CD14-positive monocyte (primary cell): ENCODE measurements around the gene SYNGAP1. TPM values are rescaled to one million over a fixed set of nuclear protein-coding genes. Genes with fewer than 3 reads are reported as not detected.

Experiments used
- DNase-seq, 3 donors: peaks; one replicate each; pipeline ENCODE4 v3.0.0-alpha.2; 2011 to 2022
- H2AFZ ChIP-seq: 2 replicates; pipeline ENCODE4 v1.6.0; 2012; ENCODE audit warnings: mild to moderate bottlenecking, low read depth, low read length, inconsistent platforms; ENCODE audit not compliant: insufficient read depth, poor library complexity, severe bottlenecking
- H3K27ac ChIP-seq, 2 donors: 1 replicate in 1 of 2; 2 replicates in 1 of 2; pipeline ENCODE4 v1.5.1; 2012 to 2013; ENCODE audit warnings: low read length in 2 of 2, control low read depth in 1 of 2, inconsistent platforms in 1 of 2, low read depth in 1 of 2, mild to moderate bottlenecking in 1 of 2
- H3K27me3 ChIP-seq, 2 donors: one replicate each; pipeline versions ENCODE4 v1.6.0 to v1.6.1; 2011 to 2013; ENCODE audit warnings: low read length in 2 of 2; ENCODE audit not compliant: control insufficient read depth in 2 of 2, insufficient read depth in 2 of 2
- H3K36me3 ChIP-seq, 2 donors: replicated peaks in 1 of 2; 1 replicate in 1 of 2; 2 replicates in 1 of 2; pipeline versions ENCODE4 v1.5.1 to v1.6.1; 2012 to 2013; ENCODE audit warnings: low read length in 2 of 2, control low read depth in 1 of 2, inconsistent platforms in 1 of 2, mild to moderate bottlenecking in 1 of 2; ENCODE audit not compliant: insufficient read depth in 2 of 2, control insufficient read depth in 1 of 2
- H3K4me1 ChIP-seq, 2 donors: 1 replicate in 1 of 2; 2 replicates in 1 of 2; pipeline versions ENCODE4 v1.5.1 to v1.6.1; 2012 to 2013; ENCODE audit warnings: low read length in 2 of 2, control low read depth in 1 of 2, inconsistent platforms in 1 of 2, mild to moderate bottlenecking in 1 of 2, moderate library complexity in 1 of 2; ENCODE audit not compliant: insufficient read depth in 2 of 2, control insufficient read depth in 1 of 2
- H3K4me2 ChIP-seq: replicated peaks from 2 replicates; pipeline ENCODE3; 2012; ENCODE audit warnings: low read length, moderate library complexity, mild to moderate bottlenecking; ENCODE audit not compliant: poor library complexity, severe bottlenecking; ENCODE audit errors: extremely low read depth
- H3K4me3 ChIP-seq, 3 experiments: fragments of 200-600 bp in 1 of 3; sonication (generic) in 1 of 3; replicated peaks in 1 of 3; 1 replicate in 2 of 3; 2 replicates in 1 of 3; pipeline ENCODE4 v1.5.1; 2011 to 2013; ENCODE audit warnings: low read length in 3 of 3, mild to moderate bottlenecking in 3 of 3, control low read depth in 2 of 3, low read depth in 2 of 3, inconsistent platforms in 1 of 3, moderate library complexity in 1 of 3
- H3K79me2 ChIP-seq: 2 replicates; pipeline ENCODE4 v1.6.0; 2012; ENCODE audit warnings: mild to moderate bottlenecking, control low read depth, inconsistent platforms, low read length, moderate library complexity; ENCODE audit not compliant: insufficient read depth
- H3K9ac ChIP-seq: 2 replicates; pipeline ENCODE4 v1.6.0; 2017; ENCODE audit warnings: low read length, mild to moderate bottlenecking; ENCODE audit not compliant: insufficient read depth, poor library complexity, severe bottlenecking
- H3K9me3 ChIP-seq, 2 donors: replicated peaks in 1 of 2; 1 replicate in 1 of 2; 2 replicates in 1 of 2; pipeline versions ENCODE4 v1.5.1 to v1.6.1; 2012 to 2013; ENCODE audit warnings: low read length in 2 of 2, control low read depth in 1 of 2; ENCODE audit not compliant: control insufficient read depth in 1 of 2, insufficient read depth in 1 of 2
- H4K20me1 ChIP-seq: 2 replicates; pipeline ENCODE4 v1.6.0; 2012; ENCODE audit warnings: mild to moderate bottlenecking, low read length, control low read depth, moderate library complexity; ENCODE audit not compliant: insufficient read depth
- H3K27ac Mint-ChIP-seq, 7 donors: one replicate each; pipeline ENCODE4 v1.8.0; 2020; ENCODE audit warnings: mild to moderate bottlenecking in 7 of 7, mixed read lengths in 7 of 7, moderate library complexity in 6 of 7, inconsistent platforms in 2 of 7
- H3K27me3 Mint-ChIP-seq, 3 donors: one replicate each; pipeline ENCODE4 v1.8.0; 2021 to 2022; ENCODE audit warnings: low read depth in 3 of 3, mild to moderate bottlenecking in 3 of 3, mixed read lengths in 3 of 3, moderate library complexity in 3 of 3, inconsistent platforms in 1 of 3
- H3K36me3 Mint-ChIP-seq, 2 donors: one replicate each; pipeline ENCODE4 v1.8.0; 2020; ENCODE audit warnings: mixed read lengths in 2 of 2, inconsistent platforms in 1 of 2, mild to moderate bottlenecking in 1 of 2
- H3K4me1 Mint-ChIP-seq: one replicate; pipeline ENCODE4 v1.8.0; 2020; ENCODE audit warnings: mild to moderate bottlenecking, mixed read lengths
- H3K4me3 Mint-ChIP-seq, 2 donors: one replicate each; pipeline ENCODE4 v1.8.0; 2020; ENCODE audit warnings: mild to moderate bottlenecking in 2 of 2, mixed read lengths in 2 of 2, moderate library complexity in 1 of 2
- H3K9me3 Mint-ChIP-seq, 7 donors: one replicate each; pipeline ENCODE4 v1.8.0; 2020 to 2022; ENCODE audit warnings: mixed read lengths in 7 of 7, mild to moderate bottlenecking in 6 of 7, moderate library complexity in 6 of 7, inconsistent platforms in 2 of 7
- WGBS: methylation state at CpG from one replicate; pipeline ENCODE4 v1.1.5; 2013; ENCODE audit warnings: missing lambda C conversion rate; ENCODE audit not compliant: insufficient coverage; 5-methylcytosine and 5-hydroxymethylcytosine counted together
- intact Hi-C, 2 donors: fragments of 100-400 bp; cut with micrococcal nuclease; formaldehyde crosslinking; loops; one replicate each; pipeline versions ENCODE4 v1.15.0 to v1.15.1; 2023
- polyA plus RNA-seq, 3 donors: library from polyadenylated mRNA; depleted of rRNA in 1 of 3; unstranded in 2 of 3; stranded (reverse) in 1 of 3; fragments of 300-500 nt in 2 of 3; fragments of >200 nt in 1 of 3; fragmentation: Illumina TruSeq in 2 of 3; gene quantifications; 1 replicate in 2 of 3; 2 replicates in 1 of 3; pipeline ENCODE4 v1.2.3, GENCODE V29; 2012 to 2021
- TF ChIP-seq, protein P1 (sequence below): fragments of 200-600 bp; IDR thresholded peaks from one replicate; pipeline ENCODE4 v1.8.0; 2022; ENCODE audit warnings: antibody characterized with exemption, mild to moderate bottlenecking

SYNGAP1 gene
- polyA plus RNA-seq, 3 donors = 4.0 TPM; not detected in 2

DNA sequence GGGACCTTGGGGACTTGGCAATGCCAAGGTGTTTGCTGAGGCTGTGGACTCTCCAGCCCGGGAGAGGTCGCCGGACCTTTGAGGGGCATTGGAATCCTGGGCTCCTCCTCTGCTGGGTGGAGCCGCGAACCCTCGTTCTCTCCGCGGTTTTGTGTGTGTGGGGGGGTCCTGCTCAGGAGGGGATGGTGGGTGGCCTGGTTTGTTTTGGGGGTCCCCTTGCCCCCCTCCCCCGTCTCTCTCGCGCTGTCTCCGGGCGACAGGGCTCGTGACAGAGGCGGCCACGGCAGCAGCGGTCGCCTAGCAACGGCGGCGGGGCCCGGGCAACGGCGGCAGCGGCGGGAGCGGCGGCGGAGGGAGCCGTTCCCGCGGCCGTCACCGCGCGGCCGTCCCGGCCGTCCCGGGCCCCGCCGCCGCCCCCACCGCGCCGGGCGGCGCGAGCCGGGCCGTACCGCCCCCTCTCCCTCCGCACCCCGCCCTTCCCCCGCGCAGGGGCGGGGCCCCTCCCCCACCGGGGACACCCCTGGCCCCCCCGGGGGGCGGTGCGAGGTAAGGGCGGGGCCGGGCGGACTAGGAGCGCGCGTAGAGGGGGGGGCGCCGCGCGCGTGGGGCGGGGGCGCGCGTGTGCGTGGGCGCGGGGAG, 7.8 kb downstream of the SYNGAP1 start:
- H3K9ac ChIP-seq = no peak overlapping the region
- no peaks in the 10 kb centered on the region for H3K79me2 ChIP-seq
- peaks cover 54 to 65% of the 10 kb centered on the region in 2 donors for H3K4me1 ChIP-seq
- peak overlapping the region; percentile 84 to 89 for H3K4me3 Mint-ChIP-seq
- no peaks in the 10 kb centered on the region for H4K20me1 ChIP-seq
- H3K36me3 Mint-ChIP-seq = peaks cover 2 to 13% of the 10 kb centered on the region in 2 donors
- peak in 2 of 3 donors; percentile 25 to 50 for DNase-seq
- no peak overlapping the region for H2AFZ ChIP-seq
- intact Hi-C loops = no loop called here
- peaks cover 0 to 7% (median 0%) of the 10 kb centered on the region in 7 donors for H3K9me3 Mint-ChIP-seq
- no peaks in the 10 kb centered on the region for H3K9me3 ChIP-seq
- TF ChIP-seq, protein P1, sequence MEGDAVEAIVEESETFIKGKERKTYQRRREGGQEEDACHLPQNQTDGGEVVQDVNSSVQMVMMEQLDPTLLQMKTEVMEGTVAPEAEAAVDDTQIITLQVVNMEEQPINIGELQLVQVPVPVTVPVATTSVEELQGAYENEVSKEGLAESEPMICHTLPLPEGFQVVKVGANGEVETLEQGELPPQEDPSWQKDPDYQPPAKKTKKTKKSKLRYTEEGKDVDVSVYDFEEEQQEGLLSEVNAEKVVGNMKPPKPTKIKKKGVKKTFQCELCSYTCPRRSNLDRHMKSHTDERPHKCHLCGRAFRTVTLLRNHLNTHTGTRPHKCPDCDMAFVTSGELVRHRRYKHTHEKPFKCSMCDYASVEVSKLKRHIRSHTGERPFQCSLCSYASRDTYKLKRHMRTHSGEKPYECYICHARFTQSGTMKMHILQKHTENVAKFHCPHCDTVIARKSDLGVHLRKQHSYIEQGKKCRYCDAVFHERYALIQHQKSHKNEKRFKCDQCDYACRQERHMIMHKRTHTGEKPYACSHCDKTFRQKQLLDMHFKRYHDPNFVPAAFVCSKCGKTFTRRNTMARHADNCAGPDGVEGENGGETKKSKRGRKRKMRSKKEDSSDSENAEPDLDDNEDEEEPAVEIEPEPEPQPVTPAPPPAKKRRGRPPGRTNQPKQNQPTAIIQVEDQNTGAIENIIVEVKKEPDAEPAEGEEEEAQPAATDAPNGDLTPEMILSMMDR = no peak
- H3K4me3 ChIP-seq = peak overlapping the region; percentile 39 to 72 (median 44)
- no peak overlapping the region for H3K27ac ChIP-seq
- peaks cover 74% of the 10 kb centered on the region for H3K4me1 Mint-ChIP-seq
- 0% methylated on average over 35 of the region's 79 CpGs for WGBS
- H3K36me3 ChIP-seq = no peaks in the 10 kb centered on the region
- peak overlapping the region in 5 of 7 donors; percentile 55 to 81 (median 77) for H3K27ac Mint-ChIP-seq
- peak overlapping the region; percentile 74 for H3K4me2 ChIP-seq
- H3K27me3 Mint-ChIP-seq = peaks cover 14 to 39% (median 23%) of the 10 kb centered on the region in 3 donors
- H3K27me3 ChIP-seq = peaks cover 0 to 3% of the 10 kb centered on the region in 2 donors

GRCh38 chr6:33428224-33428965, 8.5 kb downstream of the SYNGAP1 start:
- WGBS = 2% methylated on average over 33 of the region's 33 CpGs
- H3K9ac ChIP-seq = no peak overlapping the region
- no peaks in the 10 kb centered on the region for H4K20me1 ChIP-seq
- peaks cover 80% of the 10 kb centered on the region for H3K4me1 Mint-ChIP-seq
- H3K9me3 ChIP-seq = no peaks in the 10 kb centered on the region
- H3K79me2 ChIP-seq = no peaks in the 10 kb centered on the region
- peaks cover 0 to 5% (median 0%) of the 10 kb centered on the region in 7 donors for H3K9me3 Mint-ChIP-seq
- peak overlapping the region in 2 of 3 experiments; percentile 18 to 72 for H3K4me3 ChIP-seq
- DNase-seq = peak in 1 of 3 donors; percentile 41
- peaks cover 19 to 45% (median 24%) of the 10 kb centered on the region in 3 donors for H3K27me3 Mint-ChIP-seq
- H3K27ac ChIP-seq = no peak overlapping the region
- peak overlapping the region in 6 of 7 donors; percentile 26 to 88 (median 63) for H3K27ac Mint-ChIP-seq
- TF ChIP-seq, protein P1 = peak; percentile 62
- H3K27me3 ChIP-seq = peaks cover 0 to 3% of the 10 kb centered on the region in 2 donors
- H3K36me3 ChIP-seq = no peaks in the 10 kb centered on the region
- H2AFZ ChIP-seq = no peak overlapping the region
- peaks cover 55 to 71% of the 10 kb centered on the region in 2 donors for H3K4me1 ChIP-seq
- peak overlapping the region; percentile 74 for H3K4me2 ChIP-seq
- H3K4me3 Mint-ChIP-seq = peak overlapping the region; percentile 84 to 89
- peaks cover 2 to 18% of the 10 kb centered on the region in 2 donors for H3K36me3 Mint-ChIP-seq
- intact Hi-C loops = no loop called here
